Neutrophil (primary cell): ENCODE results near the gene NHS.

Experiments used
- H3K27ac ChIP-seq: fragments of 200-600 bp; sonication (generic); 2 replicates; pipeline ENCODE4 v1.5.1; 2016; ENCODE audit warnings: mild to moderate bottlenecking, moderate library complexity
- H3K27me3 ChIP-seq: fragments of 200-600 bp; sonication (generic); 2 replicates; pipeline ENCODE4 v1.6.0; 2016; ENCODE audit warnings: mild to moderate bottlenecking
- H3K36me3 ChIP-seq: fragments of 200-600 bp; sonication (generic); 2 replicates; pipeline ENCODE4 v1.5.1; 2017
- H3K4me1 ChIP-seq, 2 experiments: fragments of 200-600 bp in 1 of 2; sonication (generic) in 1 of 2; 1 replicate in 1 of 2; 2 replicates in 1 of 2; pipeline versions ENCODE4 v1.5.1 to v1.6.1; 2013 to 2016; ENCODE audit warnings: low read depth in 1 of 2, low read length in 1 of 2, mild to moderate bottlenecking in 1 of 2, moderate library complexity in 1 of 2; ENCODE audit not compliant: control insufficient read depth in 1 of 2, insufficient read depth in 1 of 2
- H3K4me3 ChIP-seq, 2 experiments: fragments of 200-600 bp in 1 of 2; sonication (generic) in 1 of 2; 1 replicate in 1 of 2; 2 replicates in 1 of 2; pipeline ENCODE4 v1.5.1; 2013 to 2016; ENCODE audit warnings: low read depth in 1 of 2, low read length in 1 of 2, mild to moderate bottlenecking in 1 of 2, moderate library complexity in 1 of 2
- H3K9me3 ChIP-seq: fragments of 200-600 bp; sonication (generic); 2 replicates; pipeline ENCODE4 v1.5.1; 2016
- TF ChIP-seq, protein P1 (sequence below): fragments of 200-600 bp; sonication (generic); IDR thresholded peaks from 2 replicates; pipeline ENCODE4 v1.5.1; 2016; ENCODE audit warnings: antibody characterized with exemption

NHS gene

DNA sequence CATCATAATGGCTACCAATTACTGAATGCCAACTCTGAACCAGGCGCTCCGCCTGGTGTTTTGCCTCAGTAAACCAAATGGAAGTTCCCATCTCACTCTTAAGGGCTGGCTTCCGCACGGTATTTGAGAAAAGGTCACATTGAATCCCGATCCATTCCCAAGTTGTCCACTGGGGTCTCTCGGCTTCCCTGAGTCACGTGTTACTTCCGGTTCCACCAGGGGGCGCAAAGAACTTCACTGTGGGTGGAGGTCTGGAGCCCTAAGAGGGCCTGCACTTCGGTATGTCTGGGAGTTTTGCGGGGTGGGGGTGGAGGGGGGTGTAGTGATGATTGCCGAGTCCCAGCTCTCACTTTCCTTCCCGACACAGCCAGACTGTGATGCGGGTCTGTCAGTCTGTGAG is 13.4 kb upstream of the NHS start:
- Histone ChIP-seq H3K27me3 (no peaks in the 10 kb centered on the region), H3K4me3 (no peak overlapping the region)
- TF ChIP-seq, protein P1, sequence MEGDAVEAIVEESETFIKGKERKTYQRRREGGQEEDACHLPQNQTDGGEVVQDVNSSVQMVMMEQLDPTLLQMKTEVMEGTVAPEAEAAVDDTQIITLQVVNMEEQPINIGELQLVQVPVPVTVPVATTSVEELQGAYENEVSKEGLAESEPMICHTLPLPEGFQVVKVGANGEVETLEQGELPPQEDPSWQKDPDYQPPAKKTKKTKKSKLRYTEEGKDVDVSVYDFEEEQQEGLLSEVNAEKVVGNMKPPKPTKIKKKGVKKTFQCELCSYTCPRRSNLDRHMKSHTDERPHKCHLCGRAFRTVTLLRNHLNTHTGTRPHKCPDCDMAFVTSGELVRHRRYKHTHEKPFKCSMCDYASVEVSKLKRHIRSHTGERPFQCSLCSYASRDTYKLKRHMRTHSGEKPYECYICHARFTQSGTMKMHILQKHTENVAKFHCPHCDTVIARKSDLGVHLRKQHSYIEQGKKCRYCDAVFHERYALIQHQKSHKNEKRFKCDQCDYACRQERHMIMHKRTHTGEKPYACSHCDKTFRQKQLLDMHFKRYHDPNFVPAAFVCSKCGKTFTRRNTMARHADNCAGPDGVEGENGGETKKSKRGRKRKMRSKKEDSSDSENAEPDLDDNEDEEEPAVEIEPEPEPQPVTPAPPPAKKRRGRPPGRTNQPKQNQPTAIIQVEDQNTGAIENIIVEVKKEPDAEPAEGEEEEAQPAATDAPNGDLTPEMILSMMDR = no peak

DNA sequence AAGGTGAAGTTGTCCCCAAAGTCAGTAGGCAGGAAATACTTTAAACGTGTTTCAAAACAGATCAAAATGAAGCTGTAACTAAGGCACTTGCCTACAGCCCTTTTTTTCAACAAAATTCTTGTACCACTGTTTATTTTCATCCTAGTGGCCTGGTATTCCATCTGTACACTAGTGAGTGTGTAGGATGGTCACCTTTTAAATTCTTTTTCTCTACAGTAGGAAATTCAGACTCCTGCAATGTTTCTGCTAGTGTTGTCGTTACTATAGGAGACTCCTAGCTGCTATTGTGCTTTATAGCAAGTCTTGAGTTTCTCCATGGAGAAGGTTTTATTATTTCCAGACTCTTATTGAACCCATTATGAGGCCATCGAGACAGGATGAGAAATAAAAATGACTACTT is 7.0 kb upstream of the NHS start:
- H3K4me3 ChIP-seq = no peak overlapping the region
- TF ChIP-seq, protein P1 = no peak
- H3K36me3 ChIP-seq = no peaks in the 10 kb centered on the region
- no peaks in the 10 kb centered on the region for H3K9me3 ChIP-seq
- peaks cover 36% of the 10 kb centered on the region for H3K27me3 ChIP-seq
- no peak overlapping the region for H3K27ac ChIP-seq
- H3K4me1 ChIP-seq = no peaks in the 10 kb centered on the region

More for the DNA sequence above, 13.4 kb upstream of the NHS start:
- Histone ChIP-seq H3K9me3 (no peaks in the 10 kb centered on the region), H3K36me3 (no peaks in the 10 kb centered on the region), H3K4me1 (no peaks in the 10 kb centered on the region), H3K27ac (no peak overlapping the region)

DNA sequence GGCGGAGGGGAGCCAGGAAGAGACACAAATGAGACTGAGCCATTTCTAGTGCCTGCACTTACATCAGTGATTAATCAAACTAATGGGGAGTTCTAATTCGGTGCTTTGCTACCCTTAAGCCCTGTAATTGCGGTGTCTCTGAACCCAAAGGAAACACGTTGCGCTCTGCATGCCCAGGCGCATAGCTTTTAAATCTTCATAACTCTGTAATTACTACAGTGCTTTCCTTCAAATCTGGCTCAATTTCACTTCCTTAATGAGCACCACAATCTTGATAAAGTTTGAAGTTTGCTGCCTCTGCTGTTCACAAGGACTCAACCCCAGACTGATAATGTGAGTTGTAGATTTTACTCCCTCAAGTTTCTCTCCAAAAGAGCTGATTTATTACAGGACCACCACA is 5.7 kb upstream of the NHS start:
- peaks cover 49% of the 10 kb centered on the region for H3K27me3 ChIP-seq
- no peaks in the 10 kb centered on the region for H3K36me3 ChIP-seq
- H3K9me3 ChIP-seq = no peaks in the 10 kb centered on the region
- H3K27ac ChIP-seq = no peak overlapping the region
- TF ChIP-seq, protein P1 = no peak
- no peaks in the 10 kb centered on the region for H3K4me1 ChIP-seq
- H3K4me3 ChIP-seq = no peak overlapping the region

DNA sequence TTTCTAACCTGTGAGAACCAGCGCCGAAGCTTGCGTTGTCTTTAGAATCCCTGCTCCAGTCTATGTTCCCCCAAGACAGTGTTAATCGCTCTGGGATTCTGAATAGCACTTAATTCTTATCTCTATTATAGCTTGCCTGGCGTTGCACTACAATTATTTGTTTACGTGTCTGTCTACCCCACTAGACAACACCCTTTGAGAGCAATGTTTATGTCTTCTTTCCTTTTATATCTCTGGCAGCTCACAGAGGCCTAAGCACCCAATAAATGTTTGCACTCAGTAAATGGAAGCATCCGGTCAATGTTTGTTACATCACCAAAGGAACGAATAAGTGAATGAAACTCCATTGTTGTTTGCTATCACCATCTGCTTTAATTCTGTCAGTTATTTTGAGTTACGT is 4.8 kb upstream of the NHS start:
- TF ChIP-seq, protein P1 = no peak
- H3K4me1 ChIP-seq = no peaks in the 10 kb centered on the region
- H3K27me3 ChIP-seq = peaks cover 58% of the 10 kb centered on the region
- no peaks in the 10 kb centered on the region for H3K36me3 ChIP-seq
- H3K27ac ChIP-seq = no peak overlapping the region
- no peak overlapping the region for H3K4me3 ChIP-seq
- no peaks in the 10 kb centered on the region for H3K9me3 ChIP-seq

DNA sequence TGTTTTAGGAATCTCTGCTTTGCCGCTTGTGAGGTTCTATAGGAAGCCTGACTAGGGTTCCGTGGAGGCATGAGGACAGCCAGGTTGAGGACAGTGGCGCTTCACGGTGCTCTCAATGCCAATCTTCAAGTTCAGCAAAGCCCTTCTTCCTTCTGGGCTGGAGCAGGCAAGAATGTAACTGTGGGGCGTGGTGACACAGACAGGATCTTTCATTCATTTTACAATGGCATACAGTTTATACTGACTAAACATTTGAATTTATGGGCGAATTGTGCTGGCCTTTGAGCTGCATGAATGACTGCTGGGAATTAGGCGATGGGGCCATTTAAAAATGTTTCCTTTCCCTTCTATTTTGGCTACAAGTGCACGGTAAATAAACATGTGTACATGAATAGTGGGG is 2.9 kb upstream of the NHS start:
- no peak overlapping the region for H3K4me3 ChIP-seq
- H3K27me3 ChIP-seq = peaks cover 77% of the 10 kb centered on the region
- TF ChIP-seq, protein P1 = no peak
- no peaks in the 10 kb centered on the region for H3K9me3 ChIP-seq
- no peaks in the 10 kb centered on the region for H3K36me3 ChIP-seq
- H3K4me1 ChIP-seq = no peaks in the 10 kb centered on the region
- no peak overlapping the region for H3K27ac ChIP-seq

DNA sequence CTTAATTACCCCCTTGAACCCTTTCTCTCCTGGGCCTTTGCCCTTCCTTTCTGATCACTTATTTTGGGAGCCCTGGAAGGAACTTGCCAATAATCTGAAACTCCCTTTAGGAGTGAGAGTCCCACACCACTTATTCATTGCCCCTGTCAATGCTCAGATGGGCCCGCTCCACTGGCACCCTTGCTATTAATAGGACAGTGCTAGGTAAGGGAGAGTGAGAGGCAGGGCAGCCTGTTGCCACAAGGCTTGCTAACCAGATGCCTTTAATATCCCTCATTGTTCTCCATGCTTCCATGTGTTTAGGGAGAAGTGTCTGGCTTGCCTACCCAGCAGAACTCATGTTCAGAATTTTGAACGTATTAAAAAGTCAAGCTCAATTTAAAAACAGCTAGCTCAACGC is 1.7 kb upstream of the NHS start:
- Histone ChIP-seq H3K27me3 (peaks cover 88% of the 10 kb centered on the region), H3K9me3 (no peaks in the 10 kb centered on the region), H3K27ac (no peak overlapping the region), H3K4me1 (no peaks in the 10 kb centered on the region), H3K36me3 (no peaks in the 10 kb centered on the region), H3K4me3 (no peak overlapping the region)
- TF ChIP-seq, protein P1 = no peak
